Esophagus squamous epithelium (tissue), 5 donors: Measurements from ENCODE around the gene SSH2. TPM values are rescaled to one million over a fixed set of nuclear protein-coding genes. Genes with fewer than 3 reads are reported as not detected.

ENCODE experiments used
- DNase-seq: peaks from one replicate; lab custom pipeline; 2025; lab: John Stamatoyannopoulos, UW
- H3K27ac ChIP-seq, 4 donors: fragments of 200-600 bp; sonication (generic); one replicate each; pipeline ENCODE4 v1.5.1; 2016 to 2019; ENCODE audit warnings: mild to moderate bottlenecking in 1 of 4
- H3K27me3 ChIP-seq, 4 donors: fragments of 200-600 bp; sonication (generic); 1 replicate in 3 of 4; 2 replicates in 1 of 4; pipeline versions ENCODE4 v1.5.1 to v1.6.0; 2017 to 2021; ENCODE audit warnings: antibody characterized with exemption in 1 of 4
- H3K36me3 ChIP-seq, 3 donors: fragments of 200-600 bp; sonication (generic); one replicate each; pipeline ENCODE4 v1.5.1; 2016 to 2019
- H3K4me1 ChIP-seq, 3 donors: fragments of 200-600 bp; sonication (generic); one replicate each; pipeline ENCODE4 v1.5.1; 2017 to 2019
- H3K4me3 ChIP-seq, 4 donors: fragments of 200-600 bp; sonication (generic); 1 replicate in 3 of 4; 2 replicates in 1 of 4; pipeline ENCODE4 v1.5.1; 2016 to 2019; ENCODE audit warnings: mild to moderate bottlenecking in 2 of 4, moderate library complexity in 1 of 4
- H3K9me3 ChIP-seq, 3 donors: fragments of 200-600 bp; sonication (generic); one replicate each; pipeline ENCODE4 v1.5.1; 2016 to 2019
- POLR2A ChIP-seq, 4 donors: fragments of 450-650 bp; IDR thresholded peaks; one replicate each; pipeline ENCODE4 v1.6.1; 2017; ENCODE audit warnings: antibody characterized with exemption in 4 of 4, mild to moderate bottlenecking in 4 of 4, moderate library complexity in 3 of 4
- WGBS, 2 donors: methylation state at CpG; one replicate each; pipeline ENCODE4 v1.1.5; 2018; 5-methylcytosine and 5-hydroxymethylcytosine counted together
- intact Hi-C: fragments of 100-400 bp; cut with DNase I; formaldehyde crosslinking; loops from one replicate; pipeline ENCODE4 v1.15.0; 2022
- total RNA-seq, 4 donors: library from RNA; depleted of rRNA; stranded (reverse); fragments of >200 nt; gene quantifications; one replicate each; pipeline ENCODE4 v1.1.0, GENCODE V29; 2016
- TF ChIP-seq, protein P1 (sequence below), 6 experiments: fragments of 450-650 bp in 4 of 6; fragments of 200-600 bp in 2 of 6; sonication (generic) in 2 of 6; IDR thresholded peaks; one replicate each; pipeline ENCODE4 v1.5.1; 2016 to 2019; ENCODE audit warnings: antibody characterized with exemption in 6 of 6, mild to moderate bottlenecking in 4 of 6, moderate library complexity in 4 of 6
- donor health status: DM: yes; HTN: yes; CAD: no.

Gene SSH2
- total RNA-seq, 4 donors from 2014 or later: 9.4 to 29.4 (median 13.2) TPM

DNA sequence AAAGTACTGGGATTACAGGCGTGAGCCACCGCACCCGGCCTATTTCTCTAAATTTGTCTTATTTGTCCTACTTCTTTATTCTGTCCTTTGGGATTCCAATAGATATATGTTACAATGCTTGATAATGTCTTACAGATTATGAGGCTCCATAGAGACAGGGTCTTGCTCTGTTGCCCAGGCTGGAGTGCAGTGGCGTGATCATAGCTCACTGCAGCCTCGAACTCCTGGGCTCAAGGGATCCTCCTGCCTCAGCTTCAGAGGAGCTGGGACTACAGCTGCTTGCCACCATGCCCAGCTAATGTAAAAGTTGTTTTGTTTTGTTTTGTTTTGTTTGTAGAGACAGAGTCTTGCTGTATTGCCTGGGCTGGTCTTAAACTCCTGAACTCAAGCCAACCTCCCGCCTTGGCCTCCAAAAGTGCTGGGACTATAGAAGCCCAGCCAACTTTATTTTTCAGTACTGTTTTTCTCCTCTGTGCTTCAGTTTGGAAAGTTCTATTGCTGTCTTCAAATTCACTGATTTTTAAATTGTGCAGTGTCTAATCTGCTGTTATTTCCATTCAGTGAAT lies 326.8 kb downstream of the SSH2 start:
- 87 to 90% methylated on average over 6 of the region's 6 CpGs for WGBS, 2 donors
- no peak for DNase-seq
- H3K27ac ChIP-seq: no peak overlapping the region
- intact Hi-C loops: no loop called here
- no peaks in the 10 kb centered on the region for H3K4me1 ChIP-seq
- H3K9me3 ChIP-seq: no peaks in the 10 kb centered on the region
- no peak for TF ChIP-seq POLR2A (IDR thresholded peaks at IDR 0.05)
- TF ChIP-seq, protein P1, sequence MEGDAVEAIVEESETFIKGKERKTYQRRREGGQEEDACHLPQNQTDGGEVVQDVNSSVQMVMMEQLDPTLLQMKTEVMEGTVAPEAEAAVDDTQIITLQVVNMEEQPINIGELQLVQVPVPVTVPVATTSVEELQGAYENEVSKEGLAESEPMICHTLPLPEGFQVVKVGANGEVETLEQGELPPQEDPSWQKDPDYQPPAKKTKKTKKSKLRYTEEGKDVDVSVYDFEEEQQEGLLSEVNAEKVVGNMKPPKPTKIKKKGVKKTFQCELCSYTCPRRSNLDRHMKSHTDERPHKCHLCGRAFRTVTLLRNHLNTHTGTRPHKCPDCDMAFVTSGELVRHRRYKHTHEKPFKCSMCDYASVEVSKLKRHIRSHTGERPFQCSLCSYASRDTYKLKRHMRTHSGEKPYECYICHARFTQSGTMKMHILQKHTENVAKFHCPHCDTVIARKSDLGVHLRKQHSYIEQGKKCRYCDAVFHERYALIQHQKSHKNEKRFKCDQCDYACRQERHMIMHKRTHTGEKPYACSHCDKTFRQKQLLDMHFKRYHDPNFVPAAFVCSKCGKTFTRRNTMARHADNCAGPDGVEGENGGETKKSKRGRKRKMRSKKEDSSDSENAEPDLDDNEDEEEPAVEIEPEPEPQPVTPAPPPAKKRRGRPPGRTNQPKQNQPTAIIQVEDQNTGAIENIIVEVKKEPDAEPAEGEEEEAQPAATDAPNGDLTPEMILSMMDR (IDR thresholded peaks at IDR 0.05): no peak
- no peaks in the 10 kb centered on the region for H3K36me3 ChIP-seq
- no peak overlapping the region for H3K4me3 ChIP-seq
- H3K27me3 ChIP-seq: no peaks in the 10 kb centered on the region

DNA sequence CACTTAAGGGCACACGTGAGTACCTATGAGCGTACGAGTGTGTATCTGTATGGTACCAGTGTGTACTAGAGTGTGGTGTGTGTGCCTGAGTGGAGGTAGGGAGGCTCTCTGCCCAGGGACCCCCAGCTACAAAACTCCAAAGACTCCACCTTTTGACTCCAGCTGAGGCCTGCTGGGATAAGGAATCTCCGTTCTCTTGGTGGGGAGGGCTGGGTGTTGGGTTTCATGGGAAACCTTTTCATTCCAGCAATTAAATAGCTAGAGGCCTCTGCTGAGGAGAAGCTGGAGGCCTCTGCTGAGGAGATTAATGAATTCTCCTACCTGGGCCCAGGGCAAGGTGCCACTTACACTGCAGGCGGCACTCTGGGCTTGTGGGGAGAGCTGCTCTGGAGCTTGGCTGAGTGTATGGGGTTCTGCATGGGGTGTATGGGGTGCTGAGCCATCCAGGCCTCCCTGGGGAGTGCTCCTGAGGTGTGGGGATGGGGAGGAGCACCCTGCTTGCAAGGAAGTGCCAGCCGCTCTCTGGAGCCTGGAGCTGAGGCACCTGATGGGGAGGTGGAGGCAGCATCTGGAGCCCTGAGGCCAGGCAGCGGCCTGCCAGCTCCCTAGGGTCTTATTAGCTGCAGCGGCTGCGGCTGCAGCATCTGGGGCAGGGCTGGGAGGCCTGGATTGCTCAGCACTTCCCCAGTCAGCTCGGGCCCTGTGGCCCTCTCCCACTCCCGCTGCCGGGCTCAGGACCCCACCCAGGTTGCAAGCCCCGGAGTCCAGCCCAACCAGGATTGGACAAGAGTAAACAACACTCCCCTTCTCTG lies 332.5 kb downstream of the SSH2 start:
- intact Hi-C loops: no loop called here
- no peaks in the 10 kb centered on the region for H3K36me3 ChIP-seq
- no peak for DNase-seq
- H3K27ac ChIP-seq: no peak overlapping the region
- TF ChIP-seq, protein P1 (IDR thresholded peaks at IDR 0.05): no peak
- no peak for TF ChIP-seq POLR2A (IDR thresholded peaks at IDR 0.05)
- H3K4me1 ChIP-seq: peaks cover 10 to 48% (median 16%) of the 10 kb centered on the region in 3 donors
- H3K9me3 ChIP-seq: no peaks in the 10 kb centered on the region
- WGBS, 2 donors: 52 to 67% methylated on average over 3 to 8 of the region's 13 CpGs
- no peaks in the 10 kb centered on the region for H3K27me3 ChIP-seq
- H3K4me3 ChIP-seq: no peak overlapping the region

DNA sequence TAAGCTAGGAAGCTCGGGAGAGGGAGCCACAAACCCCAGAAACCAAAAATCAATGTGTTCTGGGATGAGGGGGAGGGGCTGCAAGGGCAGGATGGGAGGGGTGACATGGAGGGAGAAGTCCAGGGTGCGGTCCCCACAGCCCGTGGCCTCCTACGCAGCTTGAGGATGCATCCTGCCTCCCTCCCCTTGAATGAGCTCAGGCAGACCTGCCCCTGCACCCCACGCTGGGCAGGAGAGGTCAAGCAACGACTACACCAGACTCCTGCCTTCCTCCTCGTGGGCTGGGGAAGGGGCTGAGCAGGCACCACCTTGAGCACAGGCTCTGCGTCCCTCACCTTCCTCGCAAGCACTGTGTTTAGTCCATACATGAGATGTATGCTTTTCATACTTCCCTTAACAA lies 333.2 kb downstream of the SSH2 start:
- no peaks in the 10 kb centered on the region for H3K27me3 ChIP-seq
- TF ChIP-seq POLR2A (IDR thresholded peaks at IDR 0.05): no peak
- TF ChIP-seq, protein P1 (IDR thresholded peaks at IDR 0.05): no peak
- no peaks in the 10 kb centered on the region for H3K36me3 ChIP-seq
- H3K27ac ChIP-seq: no peak overlapping the region
- DNase-seq: no peak
- no peaks in the 10 kb centered on the region for H3K9me3 ChIP-seq
- H3K4me1 ChIP-seq: peaks cover 18 to 55% (median 24%) of the 10 kb centered on the region in 3 donors
- 33 to 66% methylated on average over 3 to 7 of the region's 9 CpGs for WGBS, 2 donors
- no peak overlapping the region for H3K4me3 ChIP-seq
- intact Hi-C loops: no loop called here

DNA sequence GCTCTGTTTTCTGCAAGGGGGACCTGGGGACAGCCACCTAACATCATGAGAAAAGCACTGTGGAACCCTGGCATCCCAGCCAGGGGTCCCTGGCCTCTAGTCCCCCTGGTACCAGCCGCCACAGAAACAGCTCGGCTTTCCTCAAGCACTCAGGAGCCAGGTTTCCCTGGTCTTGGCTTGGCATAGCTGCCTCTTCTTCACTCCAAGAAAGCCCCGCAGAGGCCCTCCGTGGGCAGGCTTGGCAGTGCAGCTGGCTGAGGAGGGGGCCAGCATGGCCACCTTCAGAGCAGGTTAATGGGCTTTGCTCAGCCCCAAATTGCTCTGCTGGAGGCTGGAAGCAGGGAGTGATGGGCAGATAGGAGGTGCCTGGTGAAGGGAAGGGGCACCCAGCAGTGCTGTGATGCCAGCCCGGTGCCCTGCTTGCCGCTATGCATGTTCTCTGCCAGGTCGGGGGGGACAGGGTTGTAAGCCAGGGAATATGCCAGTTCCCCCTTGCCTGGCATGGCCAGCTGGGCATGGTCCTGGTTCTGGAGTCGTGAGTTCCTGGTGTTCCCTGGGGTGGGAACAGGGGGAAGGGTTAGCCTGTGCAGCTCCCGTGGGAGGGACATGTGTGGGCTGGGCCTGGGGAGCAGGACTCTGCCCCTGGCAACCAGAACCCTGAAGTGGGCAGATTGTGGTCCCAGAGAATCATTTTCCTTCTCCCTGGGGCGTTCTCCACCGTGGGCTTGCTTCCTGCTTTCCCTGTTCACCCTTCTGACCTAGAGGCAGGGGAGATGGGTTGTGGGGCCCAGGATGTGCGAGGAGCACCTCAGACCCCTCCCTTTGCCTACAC lies 333.9 kb downstream of the SSH2 start:
- H3K27ac ChIP-seq: no peak overlapping the region
- no peak for DNase-seq
- WGBS, 2 donors: 81 to 100% methylated on average over 4 to 10 of the region's 12 CpGs

More for the DNA sequence above, 333.9 kb downstream of the SSH2 start:
- no peak overlapping the region for H3K4me3 ChIP-seq
- H3K27me3 ChIP-seq: no peaks in the 10 kb centered on the region
- TF ChIP-seq, protein P1 (IDR thresholded peaks at IDR 0.05): no peak
- TF ChIP-seq POLR2A (IDR thresholded peaks at IDR 0.05): no peak
- H3K36me3 ChIP-seq: no peaks in the 10 kb centered on the region
- no peaks in the 10 kb centered on the region for H3K9me3 ChIP-seq
- intact Hi-C loops: no loop called here
- H3K4me1 ChIP-seq: peaks cover 24 to 62% (median 30%) of the 10 kb centered on the region in 3 donors
